ENCODE results near the gene GPR137B. TPM values are rescaled to one million over a fixed set of nuclear protein-coding genes. Genes with fewer than 3 reads are reported as not detected.

Gene GPR137B
- total and polyA plus RNA-seq, 9 of the 15 experiments (the other 6 are each of a cell fraction or from before 2014, with no cell fraction given) = 0.04 to 1.0 (median 0.62) TPM

GRCh38 chr1:236213534-236213933, 71.2 kb downstream of the GPR137B start:
- BruUV-seq (replicated peaks) = no TSS peak
- Histone ChIP-seq H3K27ac (ENCODE audit: extremely low read depth, low read depth, low read length) (no peak overlapping the region), H3K9me3 (replicated peaks; ENCODE audit: control insufficient read depth, insufficient read depth, low read depth, low read length) (no peaks in the 10 kb centered on the region), H3K9me1 (ENCODE audit: control insufficient read depth, insufficient read depth, low read length) (no peaks in the 10 kb centered on the region), H3K4me1 (replicated peaks in 1 of 2; ENCODE audit: control insufficient read depth in 2 of 2, insufficient read depth in 2 of 2, low read length in 2 of 2) (no peaks in the 10 kb centered on the region), H3K4me3 (no peak overlapping the region), H3K9ac (ENCODE audit: insufficient read depth in 1 of 2, low read depth in 2 of 2, low read length in 2 of 2) (no peak overlapping the region), H4K20me1 (replicated peaks; ENCODE audit: control insufficient read depth, insufficient read depth, low read length) (no peaks in the 10 kb centered on the region), H3K4me2 (ENCODE audit: insufficient read depth, low read length) (no peak overlapping the region), H2AFZ (ENCODE audit: low read depth, low read length) (no peak overlapping the region), H3K36me3 (ENCODE audit: control insufficient read depth, insufficient read depth, low read length) (no peaks in the 10 kb centered on the region), H3K79me2 (ENCODE audit: control insufficient read depth, insufficient read depth, low read length) (no peaks in the 10 kb centered on the region), H3K27me3 (ENCODE audit: control insufficient read depth in 2 of 2, insufficient read depth in 2 of 2, low read length in 2 of 2) (no peaks in the 10 kb centered on the region)
- ChIA-PET POLR2A (no interaction called here), CTCF (ENCODE audit: low intra/inter-chr PET ratio) (interaction anchor here (0.6 kb wide), 1 partner anchor 1156 kb away, joined by 3 read pairs; no protein-coding TSS in a partner anchor)
- in situ Hi-C loops (cut with MboI) = no loop called here
- WGBS (ENCODE audit: insufficient coverage, low coverage, missing lambda C conversion rate) = 26% methylated on average over 3 of the region's 3 CpGs
- no peak for DNase-seq (ENCODE audit: extremely low read depth in 1 of 4, low spot score in 3 of 4)
- intact Hi-C loops (cut with micrococcal nuclease) = no loop called here
- FAIRE-seq = no peak
- ATAC-seq = no peak
- no peak for TF ChIP-seq FOXJ2 (tag; IDR thresholded peaks at IDR 0.05)
- TF ChIP-seq, protein P1, sequence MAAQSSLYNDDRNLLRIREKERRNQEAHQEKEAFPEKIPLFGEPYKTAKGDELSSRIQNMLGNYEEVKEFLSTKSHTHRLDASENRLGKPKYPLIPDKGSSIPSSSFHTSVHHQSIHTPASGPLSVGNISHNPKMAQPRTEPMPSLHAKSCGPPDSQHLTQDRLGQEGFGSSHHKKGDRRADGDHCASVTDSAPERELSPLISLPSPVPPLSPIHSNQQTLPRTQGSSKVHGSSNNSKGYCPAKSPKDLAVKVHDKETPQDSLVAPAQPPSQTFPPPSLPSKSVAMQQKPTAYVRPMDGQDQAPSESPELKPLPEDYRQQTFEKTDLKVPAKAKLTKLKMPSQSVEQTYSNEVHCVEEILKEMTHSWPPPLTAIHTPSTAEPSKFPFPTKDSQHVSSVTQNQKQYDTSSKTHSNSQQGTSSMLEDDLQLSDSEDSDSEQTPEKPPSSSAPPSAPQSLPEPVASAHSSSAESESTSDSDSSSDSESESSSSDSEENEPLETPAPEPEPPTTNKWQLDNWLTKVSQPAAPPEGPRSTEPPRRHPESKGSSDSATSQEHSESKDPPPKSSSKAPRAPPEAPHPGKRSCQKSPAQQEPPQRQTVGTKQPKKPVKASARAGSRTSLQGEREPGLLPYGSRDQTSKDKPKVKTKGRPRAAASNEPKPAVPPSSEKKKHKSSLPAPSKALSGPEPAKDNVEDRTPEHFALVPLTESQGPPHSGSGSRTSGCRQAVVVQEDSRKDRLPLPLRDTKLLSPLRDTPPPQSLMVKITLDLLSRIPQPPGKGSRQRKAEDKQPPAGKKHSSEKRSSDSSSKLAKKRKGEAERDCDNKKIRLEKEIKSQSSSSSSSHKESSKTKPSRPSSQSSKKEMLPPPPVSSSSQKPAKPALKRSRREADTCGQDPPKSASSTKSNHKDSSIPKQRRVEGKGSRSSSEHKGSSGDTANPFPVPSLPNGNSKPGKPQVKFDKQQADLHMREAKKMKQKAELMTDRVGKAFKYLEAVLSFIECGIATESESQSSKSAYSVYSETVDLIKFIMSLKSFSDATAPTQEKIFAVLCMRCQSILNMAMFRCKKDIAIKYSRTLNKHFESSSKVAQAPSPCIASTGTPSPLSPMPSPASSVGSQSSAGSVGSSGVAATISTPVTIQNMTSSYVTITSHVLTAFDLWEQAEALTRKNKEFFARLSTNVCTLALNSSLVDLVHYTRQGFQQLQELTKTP (IDR thresholded peaks at IDR 0.05; ENCODE audit: low read depth in 1 of 2, partially characterized antibody in 2 of 2) = no peak
- TF ChIP-seq FOXK2 (conservative IDR thresholded peaks at IDR 0.05 in 1 of 2, IDR thresholded peaks at IDR 0.05 in 1 of 2; ENCODE audit: low read depth in 2 of 2) = no peak
- no peak for TF ChIP-seq HIVEP1 (CRISPR knock-in tag; IDR thresholded peaks at IDR 0.05)
- no peak for TF ChIP-seq COPS2 (conservative IDR thresholded peaks at IDR 0.05)
- TF ChIP-seq TEAD2 (tag; IDR thresholded peaks at IDR 0.05) = no peak
- TF ChIP-seq DPF2 (IDR thresholded peaks at IDR 0.05) = no peak
- TF ChIP-seq MEIS2 (IDR thresholded peaks at IDR 0.05; ENCODE audit: partially characterized antibody) = no peak
- no peak for TF ChIP-seq HNRNPUL1 (IDR thresholded peaks at IDR 0.05; ENCODE audit: low read length)
- no peak for TF ChIP-seq PRPF4 (IDR thresholded peaks at IDR 0.05; ENCODE audit: insufficient read depth, low read depth, low read length, poor library complexity, severe bottlenecking)
- TF ChIP-seq ZZZ3 (IDR thresholded peaks at IDR 0.05) = no peak
- TF ChIP-seq SIRT6 (IDR thresholded peaks at IDR 0.05; ENCODE audit: low read depth, low read length) = no peak
- TF ChIP-seq CTCFL (IDR thresholded peaks at IDR 0.05; ENCODE audit: borderline replicate concordance, insufficient read depth, low read depth, low read length, poor library complexity, severe bottlenecking) = no peak

Measured in K562 (cell line).